HepG2 (cell line): ENCODE measurements around the gene SLC29A1. TPM values are rescaled to one million over a fixed set of nuclear protein-coding genes. Genes with fewer than 3 reads are reported as not detected.
A peak's percentile ranks its signal among the peaks of the same experiment; 100 is the strongest.

Experiments
- ATF7-NPFF ChIP-seq: sonication (generic); formaldehyde crosslinking; IDR thresholded peaks from 2 replicates; pipeline ENCODE4 v1.8.1; 2023; ENCODE audit warnings: mild to moderate bottlenecking, low read depth, missing genetic modification reagents, moderate library complexity
- CTCF ChIP-seq: sonication (generic); formaldehyde crosslinking; IDR thresholded peaks from 2 replicates; pipeline ENCODE4 v1.5.0; 2020; ENCODE audit warnings: mild to moderate bottlenecking, missing genetic modification reagents, moderate library complexity
- DZIP1 ChIP-seq: sonication (generic); formaldehyde crosslinking; IDR thresholded peaks from 2 replicates; pipeline ENCODE4 v1.5.0; 2020; ENCODE audit warnings: mild to moderate bottlenecking, missing genetic modification reagents
- FOXM1 ChIP-seq: sonication (generic); formaldehyde crosslinking; IDR thresholded peaks from 2 replicates; pipeline ENCODE4 v1.5.0; 2020; ENCODE audit warnings: missing genetic modification reagents
- FOXO4 ChIP-seq: sonication (generic); formaldehyde crosslinking; conservative IDR thresholded peaks from 2 replicates; pipeline ENCODE4 v1.8.1; 2023; ENCODE audit warnings: missing genetic modification reagents
- ISL2 ChIP-seq: sonication (generic); formaldehyde crosslinking; IDR thresholded peaks from 2 replicates; pipeline ENCODE4 v1.5.0; 2020; ENCODE audit warnings: missing genetic modification reagents
- MLX ChIP-seq: IDR thresholded peaks from 2 replicates; pipeline ENCODE4 v1.6.1; 2016
- MYPOP ChIP-seq: sonication (generic); formaldehyde crosslinking; IDR thresholded peaks from 2 replicates; pipeline ENCODE4 v1.8.1; 2023; ENCODE audit warnings: mild to moderate bottlenecking, moderate library complexity, missing genetic modification reagents
- TIGD3 ChIP-seq: sonication (generic); formaldehyde crosslinking; IDR thresholded peaks from 2 replicates; pipeline ENCODE4 v1.5.1; 2020; ENCODE audit warnings: mild to moderate bottlenecking, missing genetic modification reagents, borderline replicate concordance
- ZNF180 ChIP-seq: sonication (generic); formaldehyde crosslinking; IDR thresholded peaks from 2 replicates; pipeline ENCODE4 v1.4.0; 2020; ENCODE audit warnings: low read depth, missing genetic modification reagents, borderline replicate concordance
- polyA plus RNA-seq, 8 experiments: library from polyadenylated mRNA; depleted of rRNA in 3 of 8; stranded (reverse) in 7 of 8; unstranded in 1 of 8; fragments of >200 nt; fragmentation: Illumina TruSeq in 4 of 8; extraction: Trizol in 4 of 8; gene quantifications; 2 replicates each; pipeline versions ENCODE4 v1.2.1 to v1.2.3, GENCODE V29; 2011 to 2016; ENCODE audit warnings: low read depth in 4 of 8, missing spikeins in 1 of 8, mixed read lengths in 1 of 8; ENCODE audit not compliant: insufficient read depth in 1 of 8
- total RNA-seq, 5 experiments: library from RNA; depleted of rRNA; stranded (reverse); fragments of >200 nt; fragmentation: Illumina TruSeq; extraction: Trizol; gene quantifications; 2 replicates each; pipeline ENCODE4 v1.2.3, GENCODE V29; 2016; ENCODE audit warnings: low read depth in 1 of 5

SLC29A1 gene
- total and polyA plus RNA-seq, 2 of the 13 experiments (the other 11 are each of a cell fraction or from before 2014, with no cell fraction given) = 43.2 to 106 TPM

- TF ChIP-seq MYPOP (CRISPR knock-in tag) = peak; percentile 70; the same call in 1 of the 2 replicates
- TF ChIP-seq FOXM1 (CRISPR knock-in tag) = 0 out of 2 replicates have a peak, but pooled peaks have one; percentile 53
- TF ChIP-seq DZIP1 = peak; percentile 71; the same call in 1 of the 2 replicates
- TF ChIP-seq MLX (CRISPR knock-in tag) = peak; percentile 18; the same call in 1 of the 2 replicates
- TF ChIP-seq TIGD3 (CRISPR knock-in tag) = no peak; the same call in 1 of the 2 replicates
- TF ChIP-seq ZNF180 (CRISPR knock-in tag) = no peak
- TF ChIP-seq ISL2 (CRISPR knock-in tag) = peak; percentile 81
- no peak for TF ChIP-seq CTCF (CRISPR knock-in tag)
- TF ChIP-seq FOXO4 (CRISPR knock-in tag) = no peak
- TF ChIP-seq ATF7-NPFF = 0 out of 2 replicates have a peak, but pooled peaks have one; percentile 21
These were observed 23.4 kb downstream of the SLC29A1 start, which contains the start of gene HSP90AB1 (continued) for GRCh38 chr6:44246663-44247337.
